ENCODE results near the gene SPTB.

SPTB gene

DNA sequence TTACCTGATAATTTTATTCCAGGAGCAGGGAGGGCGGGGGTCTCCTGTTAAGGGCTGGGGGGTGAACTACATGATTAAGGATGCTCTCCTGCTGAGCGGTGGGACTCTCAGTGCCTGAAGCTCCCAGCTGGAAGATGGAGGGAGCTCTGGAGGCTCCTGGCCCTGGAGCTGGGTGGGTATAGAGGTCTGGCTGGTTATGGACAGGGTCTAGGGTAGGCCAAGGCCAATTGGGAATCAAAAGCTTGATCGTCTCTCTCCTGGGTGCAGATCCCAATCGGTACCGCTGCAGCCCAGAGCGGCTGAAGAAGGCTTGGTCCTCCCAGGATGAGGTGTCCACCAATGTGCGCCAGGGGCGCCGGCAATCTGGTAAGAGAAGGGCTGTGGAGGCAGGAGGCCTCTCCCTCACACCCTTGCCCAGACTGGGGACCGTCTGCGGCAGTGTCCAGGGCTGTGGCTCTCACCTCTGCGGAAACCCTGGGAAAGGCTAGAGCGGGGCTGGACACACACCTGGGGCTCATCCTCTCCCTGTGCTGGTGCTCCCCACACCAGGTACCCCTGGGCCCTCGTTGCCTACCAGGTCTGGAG lies 147.1 kb downstream of the SPTB start:
- no peak for DNase-seq (ENCODE audit: extremely low read depth in 1 of 2, low read depth in 1 of 2)

DNA sequence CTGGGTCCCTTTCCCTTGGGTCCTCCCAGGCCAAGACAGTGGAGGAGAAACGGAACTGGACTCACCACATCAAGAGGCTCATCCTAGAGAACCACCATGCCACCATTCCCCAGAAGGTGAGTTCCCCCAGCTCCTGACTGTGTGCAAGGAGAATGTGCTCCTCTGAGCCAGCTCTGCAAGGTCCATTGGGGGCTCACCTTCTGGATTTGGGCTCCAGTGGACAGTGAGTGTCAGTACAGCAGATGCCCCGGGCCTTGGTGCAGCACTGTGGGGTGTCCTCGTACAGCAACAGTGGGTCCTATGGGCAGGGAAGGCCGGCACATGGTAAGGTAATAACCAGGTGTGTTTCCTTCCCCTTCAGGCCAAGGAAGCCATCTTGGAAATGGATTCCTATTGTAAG lies 147.6 kb downstream of the SPTB start:
- no peak for DNase-seq (ENCODE audit: extremely low read depth in 1 of 2, low read depth in 1 of 2)

DNA sequence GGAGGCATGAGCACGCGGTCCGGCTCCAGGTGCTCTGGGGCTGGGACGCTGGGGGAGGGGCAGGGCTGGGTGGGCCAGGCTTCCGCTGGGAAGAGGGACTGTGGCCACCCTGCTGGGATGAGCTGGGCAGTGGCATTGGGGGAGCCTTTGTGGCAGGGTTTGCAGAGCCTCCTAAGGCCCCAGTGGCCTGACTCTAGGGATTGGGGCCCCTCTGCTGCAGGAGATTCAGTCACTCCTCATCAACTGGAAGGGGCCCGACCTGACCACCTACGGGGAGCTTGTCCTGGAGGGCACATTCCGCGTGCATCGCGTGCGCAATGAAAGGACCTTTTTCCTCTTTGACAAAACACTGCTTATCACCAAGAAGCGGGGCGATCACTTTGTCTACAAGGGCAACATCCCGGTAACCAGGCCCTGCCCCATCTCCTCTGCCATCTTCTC lies 148.5 kb downstream of the SPTB start:
- no peak for DNase-seq (ENCODE audit: extremely low read depth in 1 of 2, low read depth in 1 of 2)

DNA sequence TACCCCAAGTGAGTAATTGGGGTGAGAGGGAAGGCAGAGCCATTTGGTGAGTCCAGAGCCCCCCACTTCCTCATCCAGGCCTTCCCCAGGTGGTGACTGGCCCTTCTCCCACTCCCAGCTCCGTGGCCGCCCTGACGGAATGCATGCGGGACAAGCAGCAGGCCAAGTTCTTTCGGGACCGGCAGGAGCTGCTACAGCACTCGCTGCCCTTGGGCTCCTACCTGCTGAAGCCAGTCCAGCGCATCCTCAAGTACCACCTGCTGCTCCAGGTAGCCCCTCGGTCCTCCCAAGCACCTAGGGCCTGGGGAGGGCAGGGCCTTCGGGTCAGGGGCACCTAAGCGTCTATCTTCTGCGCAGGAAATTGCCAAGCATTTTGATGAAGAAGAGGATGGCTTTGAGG lies 149.0 kb downstream of the SPTB start:
- no peak for DNase-seq (ENCODE audit: extremely low read depth in 1 of 2, low read depth in 1 of 2)

DNA sequence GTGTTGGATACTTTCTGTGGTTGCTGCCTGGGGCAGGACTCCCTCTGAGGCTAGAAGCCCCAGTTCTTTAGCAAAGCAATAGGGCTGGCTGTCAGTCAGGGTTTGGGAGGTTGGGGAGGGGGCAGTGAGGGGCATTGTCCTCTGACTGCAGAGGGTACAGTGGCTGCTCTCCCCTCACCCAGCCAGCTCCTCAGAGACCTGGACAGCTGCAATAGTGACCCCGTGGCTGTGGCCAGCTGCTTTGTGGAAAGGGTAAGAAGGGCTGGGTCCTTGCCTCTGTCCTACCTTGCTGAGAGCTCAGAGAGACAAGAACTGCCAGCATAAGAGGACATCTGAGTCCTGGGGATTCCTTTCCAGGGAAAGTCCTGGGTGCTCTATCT lies 149.7 kb downstream of the SPTB start:
- DNase-seq (ENCODE audit: extremely low read depth in 1 of 2, low read depth in 1 of 2): no peak

DNA sequence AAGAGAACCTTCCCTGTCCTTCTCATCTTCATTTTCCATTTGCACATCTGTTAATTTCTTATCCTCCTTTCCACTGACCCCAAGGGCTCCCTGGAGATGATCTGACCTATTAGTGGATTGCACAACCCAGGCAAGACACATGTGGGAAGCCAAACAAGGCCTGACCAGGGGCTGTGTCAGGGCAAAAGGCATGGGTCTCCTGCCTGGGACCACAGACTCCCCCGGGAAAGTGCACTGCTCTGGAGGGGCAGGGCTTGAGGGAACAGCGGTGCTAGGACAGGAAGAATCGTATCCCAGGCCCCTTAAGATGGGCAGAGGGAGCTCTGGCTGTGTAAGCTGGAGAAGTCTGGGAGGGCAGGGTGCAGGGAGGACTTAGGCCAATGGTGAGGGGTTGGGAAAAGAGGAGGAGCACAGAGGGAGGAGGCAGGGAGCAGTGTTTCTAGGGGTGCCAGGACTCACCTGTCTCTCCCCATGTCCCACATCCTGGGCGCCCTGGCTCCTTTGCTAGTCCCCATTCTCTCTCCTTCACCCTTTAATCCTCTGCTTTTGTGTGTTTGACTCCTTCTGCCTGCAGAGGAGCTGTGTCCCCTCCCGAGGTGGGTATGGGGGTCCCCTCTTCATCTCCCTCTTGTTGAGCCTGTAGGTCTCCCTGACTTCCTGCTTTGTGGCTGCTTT lies 150.2 kb downstream of the SPTB start:
- no peak for DNase-seq (ENCODE audit: extremely low read depth in 1 of 2, low read depth in 1 of 2)

DNA sequence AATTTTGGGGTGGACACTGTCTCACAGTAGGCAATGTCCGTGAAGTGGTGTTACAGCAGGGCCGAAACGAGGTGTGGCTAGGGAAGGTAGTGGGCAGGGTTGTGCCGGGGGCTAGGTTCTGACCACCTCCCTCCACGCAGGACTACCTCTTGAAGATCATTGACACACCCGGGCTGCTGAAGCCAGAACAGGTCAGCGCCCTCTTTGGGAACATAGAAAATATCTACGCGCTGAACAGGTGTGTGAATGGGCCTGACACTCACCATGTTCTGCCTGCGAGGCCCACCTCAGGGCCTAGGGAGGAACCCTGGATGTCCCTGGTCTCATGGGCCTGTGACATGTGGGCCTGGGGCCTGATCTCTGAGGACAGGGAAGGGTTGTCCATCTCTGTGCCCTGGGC lies 150.9 kb downstream of the SPTB start:
- no peak for DNase-seq (ENCODE audit: extremely low read depth in 1 of 2, low read depth in 1 of 2)

DNA sequence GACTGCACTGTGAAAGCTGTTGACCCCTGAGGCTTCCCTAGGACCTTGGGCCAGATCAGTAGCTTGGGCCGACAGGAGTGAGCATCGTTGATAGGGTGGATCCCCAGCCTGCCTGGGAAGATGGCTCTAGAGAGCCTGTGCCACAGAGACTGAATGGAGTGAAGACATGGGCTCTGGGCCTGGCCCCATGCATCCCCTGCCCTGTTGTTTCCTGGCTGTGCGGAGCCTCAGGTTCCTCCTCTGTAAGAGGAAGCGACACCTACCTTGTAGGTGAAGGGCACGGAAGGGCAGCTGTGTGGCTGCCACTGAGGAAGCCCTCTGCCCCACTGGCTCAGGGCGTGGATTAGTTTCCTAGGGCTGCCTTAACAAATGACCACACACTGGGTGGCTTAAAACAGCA lies 151.6 kb downstream of the SPTB start:
- no peak for DNase-seq (ENCODE audit: extremely low read depth in 1 of 2, low read depth in 1 of 2)

DNA sequence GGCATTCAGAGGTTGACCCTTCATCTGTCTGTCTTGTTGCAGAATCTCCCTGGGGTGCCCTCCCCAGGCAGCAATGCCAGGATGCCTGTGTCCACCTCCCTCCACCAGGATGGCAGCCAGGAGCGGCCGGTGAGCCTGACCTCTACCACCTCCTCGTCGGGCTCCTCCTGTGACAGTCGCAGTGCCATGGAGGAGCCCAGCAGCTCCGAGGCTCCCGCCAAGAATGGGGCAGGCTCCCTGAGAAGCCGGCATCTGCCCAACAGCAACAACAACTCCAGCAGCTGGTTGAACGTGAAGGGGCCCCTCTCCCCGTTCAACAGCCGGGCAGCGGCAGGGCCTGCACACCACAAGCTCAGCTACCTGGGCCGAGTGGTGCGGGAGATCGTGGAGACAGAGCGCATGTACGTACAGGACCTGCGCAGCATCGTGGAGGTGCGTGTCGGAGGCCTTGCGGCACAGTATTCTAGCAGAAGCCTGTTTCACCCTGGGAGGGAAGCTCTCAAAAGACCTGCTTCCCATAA lies 152.1 kb downstream of the SPTB start:
- no peak for DNase-seq (ENCODE audit: extremely low read depth in 1 of 2, low read depth in 1 of 2)

DNA sequence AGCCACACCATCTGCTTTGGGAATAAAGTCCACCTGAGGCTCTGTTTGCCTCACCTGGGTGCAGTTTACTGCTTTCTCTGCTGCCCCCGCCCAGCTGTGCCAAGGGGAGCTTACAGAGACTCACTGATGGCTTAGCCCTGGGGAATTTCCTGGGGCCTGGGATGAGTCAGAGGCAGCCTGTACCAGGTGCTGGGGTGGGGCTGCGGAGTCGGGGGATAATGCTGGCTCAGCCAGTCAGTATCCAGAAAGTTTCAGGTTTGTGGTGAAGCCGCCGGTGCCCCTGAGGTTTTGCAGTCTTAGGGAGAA lies 153.2 kb downstream of the SPTB start:
- DNase-seq (ENCODE audit: extremely low read depth in 1 of 2, low read depth in 1 of 2): no peak

DNA sequence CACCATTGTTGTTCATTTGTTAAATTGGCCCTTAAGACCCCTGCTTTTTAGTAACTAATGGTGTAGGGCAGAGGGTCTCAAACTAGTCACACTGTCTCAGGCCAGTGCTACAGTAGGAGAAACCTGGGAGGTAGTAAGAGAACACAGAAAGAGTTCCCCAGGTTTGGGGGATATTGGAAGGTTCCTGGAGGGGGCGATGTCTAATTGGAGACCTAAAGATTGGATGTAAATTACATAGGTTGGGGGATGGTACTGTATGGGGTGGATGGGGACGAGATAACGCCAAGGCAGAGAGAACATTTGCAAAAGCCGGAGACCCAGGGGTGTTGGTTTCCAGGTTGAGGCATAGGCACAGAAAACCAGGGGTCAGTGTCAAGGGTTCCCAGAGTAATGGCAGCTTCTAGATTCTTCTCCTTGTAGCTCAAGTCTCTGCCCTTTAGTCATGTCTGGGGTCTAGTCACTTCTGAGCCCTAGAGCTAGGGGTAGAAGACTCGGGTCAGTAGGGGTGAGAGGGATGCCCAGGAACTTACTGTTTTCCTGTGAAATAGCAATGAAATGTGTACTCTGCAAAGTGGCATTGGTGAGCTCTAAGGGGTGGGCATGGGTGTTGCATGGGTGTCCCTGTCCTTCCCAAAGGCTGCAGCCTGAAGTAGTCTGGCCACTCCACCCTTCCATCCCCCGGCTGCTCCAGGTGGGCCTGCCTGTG lies 153.7 kb downstream of the SPTB start:
- no peak for DNase-seq (ENCODE audit: extremely low read depth in 1 of 2, low read depth in 1 of 2)

DNA sequence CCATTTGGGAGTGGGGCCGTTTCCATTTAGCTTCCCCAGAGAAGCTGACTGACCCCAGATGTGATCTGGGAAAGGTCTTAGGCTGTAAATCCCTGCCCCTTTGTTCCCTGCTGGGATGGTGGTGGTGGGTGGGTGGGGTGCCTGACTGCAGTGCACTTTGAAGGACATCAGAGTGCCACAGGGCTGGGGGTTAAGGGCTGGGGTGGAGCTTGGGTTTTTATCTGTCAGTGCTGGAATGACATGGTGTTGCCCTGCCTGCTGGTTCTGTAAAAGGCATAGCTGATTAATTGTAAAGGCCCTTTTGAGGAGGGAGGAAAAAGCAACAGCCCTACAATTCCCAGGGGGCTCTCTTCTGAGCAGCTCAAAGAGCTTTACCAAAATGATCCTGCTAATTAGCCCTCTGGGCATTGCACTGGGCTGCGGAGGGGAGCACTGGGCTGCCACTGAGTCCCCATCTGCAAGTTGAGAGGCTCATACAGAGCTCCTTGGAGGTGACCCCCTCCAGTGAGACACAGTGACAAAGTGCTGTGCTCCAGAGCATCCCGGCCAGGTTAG lies 154.4 kb downstream of the SPTB start:
- DNase-seq (ENCODE audit: extremely low read depth in 1 of 2, low read depth in 1 of 2): no peak

DNA sequence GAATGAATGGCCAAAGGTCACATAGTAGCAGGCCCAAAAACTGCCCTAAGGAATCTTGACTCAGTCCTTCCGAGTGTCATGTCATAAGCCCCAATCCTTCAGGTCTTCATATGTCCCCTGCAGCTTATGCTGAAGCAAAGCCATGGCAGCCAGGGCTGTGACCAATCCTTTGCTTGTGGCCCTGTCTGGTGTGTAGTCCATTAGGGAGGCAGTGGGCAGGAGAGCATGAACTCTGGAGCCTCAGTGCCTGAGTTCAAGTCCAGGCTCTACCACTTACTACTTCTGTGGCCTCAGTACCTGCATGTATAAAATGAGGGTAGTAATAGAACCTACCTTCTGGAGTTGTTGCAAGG lies 155.2 kb downstream of the SPTB start:
- DNase-seq (ENCODE audit: extremely low read depth in 1 of 2, low read depth in 1 of 2): no peak

DNA sequence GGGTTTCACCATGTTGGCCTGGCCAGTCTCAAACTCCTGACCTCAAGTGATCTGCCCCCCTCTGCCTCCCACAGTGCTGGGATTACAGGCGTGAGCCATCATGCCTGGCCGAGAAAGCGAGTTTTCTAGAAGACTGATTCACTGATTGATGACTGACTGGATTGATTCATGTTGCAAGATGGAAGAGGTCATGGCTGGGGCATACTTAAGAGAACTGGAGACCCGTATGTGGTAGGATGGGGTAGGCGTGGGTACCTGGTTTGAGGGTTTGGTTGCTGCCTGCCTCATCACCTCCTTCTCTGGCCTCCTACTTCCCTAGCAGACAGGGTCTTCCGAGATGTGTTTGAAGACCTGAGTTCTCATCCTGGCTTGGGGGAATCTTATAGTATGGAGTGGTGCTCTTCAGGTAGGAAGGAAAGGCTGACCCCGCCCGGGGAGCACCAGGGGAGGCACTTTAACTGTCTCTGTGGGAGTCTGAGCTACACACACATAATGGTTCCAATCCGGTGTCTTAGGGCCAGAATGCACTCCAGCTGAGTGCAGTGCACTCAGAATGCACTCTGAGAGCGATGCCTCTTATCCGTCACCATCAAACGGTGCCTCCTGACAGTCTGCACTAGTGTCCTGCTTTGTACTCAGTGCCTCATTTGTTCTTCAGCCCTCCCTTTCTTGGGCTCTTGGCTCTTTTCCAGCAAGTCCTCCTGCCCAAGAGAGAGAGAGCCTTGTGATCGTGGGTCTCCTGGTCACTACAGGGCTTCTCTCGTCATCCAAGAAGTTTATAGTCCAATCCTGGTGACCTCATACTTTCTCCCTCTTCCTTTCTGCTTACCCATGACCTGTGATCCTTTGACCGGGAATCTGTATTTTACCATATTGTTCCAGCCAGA lies 155.8 kb downstream of the SPTB start:
- DNase-seq (ENCODE audit: extremely low read depth in 1 of 2, low read depth in 1 of 2): no peak

DNA sequence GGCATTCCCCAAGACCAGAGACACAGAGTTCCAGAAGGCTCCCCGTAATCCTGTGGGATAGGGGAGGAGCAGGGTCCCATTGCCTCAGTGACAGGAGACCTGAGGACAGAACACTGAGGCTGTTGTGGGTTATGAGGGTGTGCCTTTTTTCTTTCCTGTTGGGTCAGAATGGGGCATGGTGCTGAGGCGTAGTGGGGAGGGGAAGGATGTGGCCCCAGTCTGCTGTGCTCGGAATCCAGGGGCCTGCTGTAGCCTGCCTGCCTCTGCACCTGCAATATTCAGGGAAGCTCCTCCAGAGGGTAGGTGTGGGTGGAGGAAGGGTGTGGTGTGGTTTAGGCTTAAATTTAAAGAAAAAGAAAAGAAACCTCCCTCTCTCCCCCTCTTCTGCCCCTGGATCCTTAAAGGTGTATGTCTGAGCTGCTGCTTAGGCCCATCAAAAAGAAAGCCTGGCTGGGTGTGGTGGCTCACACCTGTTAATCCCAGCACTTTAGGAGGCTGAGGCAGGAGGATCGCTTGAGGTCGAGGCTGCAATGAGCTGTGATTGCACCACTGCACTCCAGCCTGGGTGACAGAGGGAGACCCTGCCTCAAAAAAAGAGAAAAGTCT lies 156.8 kb downstream of the SPTB start:
- DNase-seq (ENCODE audit: extremely low read depth in 1 of 2, low read depth in 1 of 2): no peak

DNA sequence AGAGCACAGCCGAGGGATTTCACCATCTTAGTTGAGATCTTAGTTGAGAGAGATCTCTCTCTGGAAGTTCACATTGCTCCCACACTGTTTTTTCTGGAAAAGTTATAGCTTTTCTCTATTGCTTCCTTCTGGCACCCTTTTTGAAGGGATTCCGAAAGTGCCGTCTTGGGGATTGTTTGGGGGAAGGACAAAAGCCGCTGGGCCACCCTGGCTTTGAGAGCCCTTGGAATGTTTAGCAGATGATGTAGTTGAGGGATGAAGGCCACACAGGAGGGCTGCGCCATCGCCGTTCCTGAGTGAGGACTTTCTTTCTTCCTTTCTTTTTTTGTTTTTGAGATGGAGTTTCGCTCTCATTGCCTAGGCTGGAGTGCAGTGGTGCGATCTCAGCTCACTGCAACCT lies 157.8 kb downstream of the SPTB start:
- no peak for DNase-seq (ENCODE audit: extremely low read depth in 1 of 2, low read depth in 1 of 2)

DNA sequence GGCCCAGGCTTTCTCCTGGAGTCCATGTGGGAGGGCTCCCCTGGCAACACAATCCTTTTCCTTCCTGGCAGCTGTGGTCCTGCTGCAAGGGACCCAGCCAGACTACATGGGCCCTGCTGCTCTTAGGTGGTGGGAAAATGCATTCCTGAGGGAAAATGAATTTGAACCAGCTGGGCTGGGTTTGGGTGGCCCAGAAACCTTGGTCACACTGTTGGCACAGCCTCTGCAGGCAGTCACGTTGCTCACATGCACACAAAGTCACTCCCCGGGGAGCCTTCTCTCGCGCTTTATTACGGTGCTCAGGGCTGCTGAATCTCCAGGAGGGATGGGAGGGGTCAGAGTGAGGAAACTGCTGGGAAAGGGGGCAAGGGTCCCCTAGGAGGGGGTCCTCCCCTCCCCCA lies 158.3 kb downstream of the SPTB start:
- DNase-seq (ENCODE audit: extremely low read depth in 1 of 2, low read depth in 1 of 2): no peak

DNA sequence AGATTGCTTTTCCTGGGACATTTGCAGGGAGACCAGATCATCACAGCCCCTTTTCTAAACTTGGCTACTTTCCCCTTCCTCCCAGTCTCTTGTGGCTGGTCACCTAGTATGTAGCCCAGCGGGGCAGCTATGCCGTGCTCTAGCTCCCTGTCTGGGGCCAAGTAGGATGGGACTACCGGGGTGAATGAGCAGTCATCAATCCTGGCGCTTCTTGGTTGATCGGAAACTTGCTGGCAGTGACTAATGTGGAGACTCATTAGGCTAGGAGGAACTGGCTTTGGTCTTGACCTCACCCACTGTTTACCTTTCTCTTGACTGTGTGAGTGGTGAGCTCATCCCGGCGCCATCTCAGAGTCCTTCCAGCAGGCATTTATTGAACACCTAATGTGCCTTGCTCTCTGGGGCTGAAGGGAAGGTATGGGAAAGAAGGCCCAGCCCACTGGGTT lies 159.6 kb downstream of the SPTB start:
- DNase-seq (ENCODE audit: extremely low read depth in 1 of 2, low read depth in 1 of 2): no peak

DNA sequence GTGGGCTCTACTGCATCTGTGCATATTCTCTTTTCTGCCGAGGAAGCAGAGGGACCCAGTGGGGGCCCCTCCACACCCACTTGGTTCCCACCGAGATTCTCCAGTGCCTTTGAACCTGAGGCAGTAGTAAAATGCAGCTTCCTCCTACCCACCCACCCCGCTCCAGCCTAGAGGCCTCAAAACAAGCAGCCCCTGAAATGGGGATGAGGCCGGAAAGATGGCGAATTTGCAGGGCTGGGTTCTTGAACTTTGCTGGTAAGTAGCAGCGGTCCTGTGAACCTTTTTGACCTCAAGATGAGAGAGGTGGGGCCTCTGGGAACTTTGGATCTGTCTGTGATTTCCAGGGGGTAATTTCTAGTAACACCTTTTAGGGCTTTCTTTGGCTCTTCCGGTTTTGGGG lies 160.1 kb downstream of the SPTB start:
- DNase-seq (ENCODE audit: extremely low read depth in 1 of 2, low read depth in 1 of 2): no peak

DNA sequence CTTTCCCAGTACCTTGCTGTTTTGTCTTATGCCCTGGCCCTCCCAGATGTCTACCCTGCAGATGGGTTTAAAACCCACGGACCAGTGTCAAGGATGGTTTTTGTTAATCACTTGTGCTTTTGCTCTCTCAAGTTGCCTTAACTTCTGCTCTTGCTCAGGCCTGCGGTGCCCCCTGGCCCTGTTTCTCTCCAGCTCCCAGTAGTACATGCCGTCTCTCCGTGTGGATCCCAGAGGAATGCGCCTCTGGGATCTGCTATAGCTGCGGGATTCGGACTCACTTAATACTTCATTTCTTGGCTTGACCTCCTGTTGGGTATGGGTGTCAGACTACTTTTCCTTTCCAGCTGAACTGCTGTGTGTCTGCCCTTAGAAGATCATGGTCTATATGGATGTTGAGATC lies 160.9 kb downstream of the SPTB start:
- DNase-seq (ENCODE audit: extremely low read depth in 1 of 2, low read depth in 1 of 2): no peak

DNA sequence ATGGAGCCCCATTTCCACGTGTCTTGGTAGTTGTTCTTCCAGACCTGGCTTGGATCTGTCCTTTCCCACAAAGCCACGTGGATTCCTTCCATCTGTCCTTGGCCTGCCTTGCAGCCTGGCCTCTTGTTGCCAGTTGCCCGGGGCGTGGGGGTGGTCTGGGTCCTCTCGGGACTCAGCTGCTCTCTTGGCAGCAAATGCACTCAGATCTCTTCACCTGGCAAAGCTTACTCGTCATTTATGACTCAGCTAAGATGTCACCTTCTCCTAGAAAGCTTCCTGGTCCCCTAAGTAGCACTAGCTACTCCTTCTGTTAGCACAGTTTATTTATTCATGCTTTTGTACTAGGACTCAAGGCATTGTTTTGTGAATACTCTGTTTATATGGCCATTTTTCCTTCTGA lies 161.8 kb downstream of the SPTB start:
- no peak for DNase-seq (ENCODE audit: extremely low read depth in 1 of 2, low read depth in 1 of 2)
